ENCODE measurements around the gene WNT5B.

- TF ChIP-seq CTCF (conservative IDR thresholded peaks at IDR 0.05; ENCODE audit: low read length) (no peak), EZH2phosphoT487 (IDR thresholded peaks at IDR 0.05; ENCODE audit: borderline replicate concordance, low read depth, low read length) (no peak)
These were observed 20.9 kb upstream of the WNT5B start for GRCh38 chr12:1607940-1608712.
